PC-3 (cell line): ENCODE results near the gene MTMR4. TPM values are rescaled to one million over a fixed set of nuclear protein-coding genes. Genes with fewer than 3 reads are reported as not detected.

Source experiments
- ATAC-seq: fragments of 200-7000 bp; cut with Tn5 transposase; 2 replicates; pipeline ENCODE4 v1.9.1; 2020; ENCODE audit warnings: mild to moderate bottlenecking, moderate library complexity
- BruUV-seq: library from RNA; stranded (reverse); fragments of 400-500 nt; replicated peaks from 2 replicates; lab custom pipeline; 2021; lab: Mats Ljungman, UMichigan
- CTCF ChIA-PET: fragments of 300-600 bp; sonication (Branson Sonifier 250); formaldehyde crosslinking; loops from one replicate; lab custom pipeline; 2022; ENCODE audit warnings: antibody characterized with exemption; lab: Charles Lee
- POLR2A ChIA-PET: fragments of 300-600 bp; sonication (Branson Sonifier 250); formaldehyde crosslinking; loops from one replicate; lab custom pipeline; 2022; ENCODE audit warnings: antibody characterized with exemption; ENCODE audit not compliant: unreplicated experiment; lab: Charles Lee
- DNase-seq: peaks from one replicate; pipeline ENCODE4 v3.0.0-alpha.2; 2015
- H2AFZ ChIP-seq: fragments of 300-600 bp; sonication (generic); 2 replicates; pipeline ENCODE4 v1.6.0; 2016; ENCODE audit warnings: antibody characterized with exemption, low read length
- H3F3A ChIP-seq: fragments of 300-600 bp; sonication (generic); one replicate; pipeline ENCODE4 v1.6.0; 2017; ENCODE audit warnings: antibody characterized with exemption, low read length, control low read depth, mild to moderate bottlenecking; ENCODE audit not compliant: unreplicated experiment
- H3K27ac ChIP-seq: fragments of 300-600 bp; sonication (generic); 2 replicates; pipeline ENCODE4 v1.5.1; 2016; ENCODE audit warnings: mild to moderate bottlenecking, low read length
- H3K27me3 ChIP-seq: fragments of 300-600 bp; sonication (generic); 2 replicates; pipeline ENCODE4 v1.6.1; 2016; ENCODE audit warnings: low read length, mixed read lengths
- H3K36me3 ChIP-seq: fragments of 300-600 bp; sonication (generic); 2 replicates; pipeline ENCODE4 v1.6.1; 2016; ENCODE audit warnings: low read depth, mixed run types, low read length, mixed read lengths
- H3K4me1 ChIP-seq: fragments of 300-600 bp; sonication (generic); 2 replicates; pipeline ENCODE4 v1.5.1; 2016; ENCODE audit warnings: low read length; ENCODE audit not compliant: insufficient read depth
- H3K4me2 ChIP-seq: fragments of 300-600 bp; sonication (generic); 2 replicates; pipeline ENCODE4 v1.6.0; 2016; ENCODE audit warnings: low read length
- H3K4me3 ChIP-seq: fragments of 300-600 bp; sonication (generic); 2 replicates; pipeline ENCODE4 v1.5.1; 2016; ENCODE audit warnings: mild to moderate bottlenecking, low read length, mixed read lengths
- H3K79me2 ChIP-seq: fragments of 300-600 bp; sonication (generic); 2 replicates; pipeline ENCODE4 v1.6.1; 2017; ENCODE audit warnings: low read length, mixed read lengths
- H3K9ac ChIP-seq: fragments of 300-600 bp; sonication (generic); 2 replicates; pipeline ENCODE4 v1.6.0; 2016; ENCODE audit warnings: mild to moderate bottlenecking, low read length
- H3K9me2 ChIP-seq: fragments of 300-600 bp; sonication (generic); replicated peaks from 2 replicates; pipeline ENCODE4 v1.6.1; 2016; ENCODE audit warnings: mixed run types, low read length, mixed read lengths
- H3K9me3 ChIP-seq: fragments of 300-600 bp; sonication (generic); 2 replicates; pipeline ENCODE4 v1.6.1; 2016; ENCODE audit warnings: low read length, mixed read lengths
- H4K20me1 ChIP-seq: fragments of 300-600 bp; sonication (generic); 2 replicates; pipeline ENCODE4 v1.6.1; 2016; ENCODE audit warnings: low read length, mixed read lengths
- CTCF ChIP-seq: fragments of 300-600 bp; sonication (generic); conservative IDR thresholded peaks from 2 replicates; pipeline ENCODE4 v1.5.1; 2017; ENCODE audit warnings: antibody characterized with exemption, low read depth, mild to moderate bottlenecking, low read length
- EZH2 ChIP-seq: fragments of 300-600 bp; sonication (generic); IDR thresholded peaks from one replicate; pipeline ENCODE4 v1.6.1; 2017; ENCODE audit warnings: antibody characterized with exemption, mild to moderate bottlenecking, low read length; ENCODE audit not compliant: unreplicated experiment
- EZH2phosphoT487 ChIP-seq: fragments of 300-600 bp; sonication (generic); IDR thresholded peaks from 2 replicates; pipeline ENCODE4 v1.6.1; 2018; ENCODE audit warnings: mild to moderate bottlenecking, antibody characterized with exemption, low read length, borderline replicate concordance
- intact Hi-C: fragments of 100-400 bp; cut with micrococcal nuclease; formaldehyde crosslinking; loops from 2 replicates; pipeline ENCODE4 v1.9.0; 2023
- total RNA-seq: library from RNA; depleted of rRNA; stranded (reverse); fragments of >200 nt; gene quantifications from 2 replicates; pipeline ENCODE4 v1.2.3, GENCODE V29; 2014

Gene MTMR4
- total RNA-seq, 1 experiment from 2014 or later = 48.7 TPM

- H3K36me3 ChIP-seq = no peaks in the 10 kb centered on the region
- H3K9me2 ChIP-seq = no peaks in the 10 kb centered on the region
- H3K79me2 ChIP-seq = peaks cover 8% of the 10 kb centered on the region
- no peaks in the 10 kb centered on the region for H4K20me1 ChIP-seq
- peak overlapping the region; percentile 63 for H3K27ac ChIP-seq
- peak overlapping the region; percentile 82 for H3K9ac ChIP-seq
- ChIA-PET CTCF (interaction anchor here (0.7 to 1.0 kb wide), 3 partner anchors 113 to 546 kb away, joined by 3 to 7 read pairs (median 4); no protein-coding TSS in a partner anchor), POLR2A (interaction anchor here (0.6 to 1.0 kb wide), 3 partner anchors 114 to 299 kb away, joined by 3 to 8 read pairs (median 5); no protein-coding TSS in a partner anchor)
- no peak for TF ChIP-seq EZH2phosphoT487
- no peak for TF ChIP-seq EZH2
- TF ChIP-seq CTCF = no peak
- DNase-seq (peak; percentile 100), ATAC-seq (peak; percentile 73)
- no TSS peak for BruUV-seq
- H3K4me1 ChIP-seq = peaks cover 24% of the 10 kb centered on the region
- H3K27me3 ChIP-seq = no peaks in the 10 kb centered on the region
- no peaks in the 10 kb centered on the region for H3K9me3 ChIP-seq
- peak overlapping the region; percentile 100 for H2AFZ ChIP-seq
- intact Hi-C loops = loop anchor here (1.0 to 10.0 kb wide), 11 partner anchors 59 to 637 kb away; partner anchors contain the start of genes PRR11, RAD51C, SKA2 and SUPT4H1
- H3K4me2 ChIP-seq = peak overlapping the region; percentile 97
- H3F3A ChIP-seq = no peaks in the 10 kb centered on the region
- H3K4me3 ChIP-seq = peak overlapping the region; percentile 83
Observed at GRCh38 chr17:58517928-58518609, 3.6 kb upstream of the MTMR4 start.

GRCh38 chr17:58517378-58517927 is 3.0 kb upstream of the MTMR4 start:
- Histone ChIP-seq H3K9me2 (no peaks in the 10 kb centered on the region), H3K9me3 (no peaks in the 10 kb centered on the region), H3K27ac (peak overlapping the region; percentile 22), H2AFZ (peak overlapping the region; percentile 75), H3K4me1 (peaks cover 24% of the 10 kb centered on the region), H3F3A (no peaks in the 10 kb centered on the region), H3K79me2 (peaks cover 11% of the 10 kb centered on the region), H4K20me1 (no peaks in the 10 kb centered on the region), H3K4me3 (peak overlapping the region; percentile 68), H3K9ac (peak overlapping the region; percentile 53), H3K36me3 (no peaks in the 10 kb centered on the region), H3K4me2 (peak overlapping the region; percentile 86), H3K27me3 (no peaks in the 10 kb centered on the region)
- CTCF ChIA-PET = no interaction called here
- intact Hi-C loops = loop anchor here (5.0 to 10.0 kb wide), 3 partner anchors 163 to 195 kb away; partner anchors contain the start of genes RAD51C, SUPT4H1 and TEX14
- ATAC-seq = no peak; the same call in 1 of the 2 replicates
- TF ChIP-seq EZH2phosphoT487 (no peak), CTCF (no peak), EZH2 (no peak)
- no peak for DNase-seq
- TSS peak; percentile 34 for BruUV-seq
- POLR2A ChIA-PET = no interaction called here
